IMR-90 (cell line): ENCODE measurements around the gene TRPV3.

Experiments used
- CEBPB ChIP-seq: IDR thresholded peaks from 2 replicates; pipeline ENCODE4 v1.6.1; 2012; ENCODE audit warnings: low read depth, low read length, improper control_type of control experiment
- CHD1 ChIP-seq: IDR thresholded peaks from 2 replicates; pipeline ENCODE4 v1.6.1; 2012; ENCODE audit warnings: low read depth, low read length, improper control_type of control experiment
- FOS ChIP-seq: fragments of 150-350 bp; IDR thresholded peaks from 2 replicates; pipeline ENCODE4 v1.6.1; 2016; ENCODE audit warnings: low read depth, low read length
- MAFK ChIP-seq: IDR thresholded peaks from 2 replicates; pipeline ENCODE4 v1.6.1; 2012; ENCODE audit warnings: low read depth, low read length, improper control_type of control experiment
- MAZ ChIP-seq: IDR thresholded peaks from 2 replicates; pipeline ENCODE4 v1.6.1; 2012; ENCODE audit warnings: low read depth, mild to moderate bottlenecking, low read length, improper control_type of control experiment, moderate library complexity, borderline replicate concordance
- MXI1 ChIP-seq: IDR thresholded peaks from 2 replicates; pipeline ENCODE4 v1.6.1; 2012; ENCODE audit warnings: low read depth, mild to moderate bottlenecking, low read length, moderate library complexity, borderline replicate concordance
- POLR2A ChIP-seq: IDR thresholded peaks from 2 replicates; pipeline ENCODE4 v1.6.1; 2012; ENCODE audit warnings: mild to moderate bottlenecking, low read depth, low read length
- RAD21 ChIP-seq: IDR thresholded peaks from 2 replicates; pipeline ENCODE4 v1.6.1; 2012; ENCODE audit warnings: low read length, improper control_type of control experiment
- RCOR1 ChIP-seq: IDR thresholded peaks from 2 replicates; pipeline ENCODE4 v1.6.1; 2012; ENCODE audit warnings: mild to moderate bottlenecking, low read length, improper control_type of control experiment; ENCODE audit not compliant: insufficient replicate concordance
- SMC3 ChIP-seq: fragments of 150-350 bp; IDR thresholded peaks from 2 replicates; pipeline ENCODE4 v1.6.1; 2016; ENCODE audit warnings: low read depth, mild to moderate bottlenecking, antibody characterized with exemption, low read length, moderate library complexity
- TF ChIP-seq, protein P1 (sequence below): conservative IDR thresholded peaks from 2 replicates; pipeline ENCODE4 v1.5.1; 2012; ENCODE audit warnings: mild to moderate bottlenecking, low read depth, low read length, improper control_type of control experiment
- TF ChIP-seq, protein P2 (sequence below): fragments of 150-350 bp; IDR thresholded peaks from 2 replicates; pipeline ENCODE4 v1.6.1; 2016; ENCODE audit warnings: low read depth, mild to moderate bottlenecking, low read length, moderate library complexity, borderline replicate concordance
- TF ChIP-seq, protein P3 (sequence below): fragments of 150-350 bp; IDR thresholded peaks from 2 replicates; pipeline ENCODE4 v1.6.1; 2017; ENCODE audit warnings: mild to moderate bottlenecking, antibody characterized with exemption, low read length, low read depth

DNA sequence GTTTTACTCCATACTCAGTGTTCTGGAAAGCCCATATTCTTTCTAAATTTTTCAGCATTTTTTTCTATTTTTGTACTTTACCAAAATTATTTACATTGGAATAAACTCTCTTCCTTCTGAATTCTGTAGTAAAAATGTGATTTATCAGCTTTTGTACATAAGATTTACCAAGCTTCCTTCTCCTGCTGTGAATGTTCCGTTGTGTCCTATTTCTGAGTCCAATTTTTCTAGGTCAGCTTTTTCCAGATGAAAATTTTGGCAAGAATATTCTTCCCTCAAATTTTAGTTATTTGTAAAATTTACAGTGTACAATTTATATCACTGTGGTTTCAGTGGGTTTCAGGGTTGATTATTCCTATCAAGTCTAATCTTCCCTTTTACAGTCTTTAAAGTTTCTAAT lies 54.3 kb downstream of the TRPV3 start:
- TF ChIP-seq, protein P1, sequence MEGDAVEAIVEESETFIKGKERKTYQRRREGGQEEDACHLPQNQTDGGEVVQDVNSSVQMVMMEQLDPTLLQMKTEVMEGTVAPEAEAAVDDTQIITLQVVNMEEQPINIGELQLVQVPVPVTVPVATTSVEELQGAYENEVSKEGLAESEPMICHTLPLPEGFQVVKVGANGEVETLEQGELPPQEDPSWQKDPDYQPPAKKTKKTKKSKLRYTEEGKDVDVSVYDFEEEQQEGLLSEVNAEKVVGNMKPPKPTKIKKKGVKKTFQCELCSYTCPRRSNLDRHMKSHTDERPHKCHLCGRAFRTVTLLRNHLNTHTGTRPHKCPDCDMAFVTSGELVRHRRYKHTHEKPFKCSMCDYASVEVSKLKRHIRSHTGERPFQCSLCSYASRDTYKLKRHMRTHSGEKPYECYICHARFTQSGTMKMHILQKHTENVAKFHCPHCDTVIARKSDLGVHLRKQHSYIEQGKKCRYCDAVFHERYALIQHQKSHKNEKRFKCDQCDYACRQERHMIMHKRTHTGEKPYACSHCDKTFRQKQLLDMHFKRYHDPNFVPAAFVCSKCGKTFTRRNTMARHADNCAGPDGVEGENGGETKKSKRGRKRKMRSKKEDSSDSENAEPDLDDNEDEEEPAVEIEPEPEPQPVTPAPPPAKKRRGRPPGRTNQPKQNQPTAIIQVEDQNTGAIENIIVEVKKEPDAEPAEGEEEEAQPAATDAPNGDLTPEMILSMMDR = no peak
- no peak for TF ChIP-seq POLR2A
- no peak for TF ChIP-seq RCOR1
- TF ChIP-seq CHD1 = no peak
- TF ChIP-seq, protein P2, sequence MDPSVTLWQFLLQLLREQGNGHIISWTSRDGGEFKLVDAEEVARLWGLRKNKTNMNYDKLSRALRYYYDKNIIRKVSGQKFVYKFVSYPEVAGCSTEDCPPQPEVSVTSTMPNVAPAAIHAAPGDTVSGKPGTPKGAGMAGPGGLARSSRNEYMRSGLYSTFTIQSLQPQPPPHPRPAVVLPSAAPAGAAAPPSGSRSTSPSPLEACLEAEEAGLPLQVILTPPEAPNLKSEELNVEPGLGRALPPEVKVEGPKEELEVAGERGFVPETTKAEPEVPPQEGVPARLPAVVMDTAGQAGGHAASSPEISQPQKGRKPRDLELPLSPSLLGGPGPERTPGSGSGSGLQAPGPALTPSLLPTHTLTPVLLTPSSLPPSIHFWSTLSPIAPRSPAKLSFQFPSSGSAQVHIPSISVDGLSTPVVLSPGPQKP = no peak
- TF ChIP-seq, protein P3, sequence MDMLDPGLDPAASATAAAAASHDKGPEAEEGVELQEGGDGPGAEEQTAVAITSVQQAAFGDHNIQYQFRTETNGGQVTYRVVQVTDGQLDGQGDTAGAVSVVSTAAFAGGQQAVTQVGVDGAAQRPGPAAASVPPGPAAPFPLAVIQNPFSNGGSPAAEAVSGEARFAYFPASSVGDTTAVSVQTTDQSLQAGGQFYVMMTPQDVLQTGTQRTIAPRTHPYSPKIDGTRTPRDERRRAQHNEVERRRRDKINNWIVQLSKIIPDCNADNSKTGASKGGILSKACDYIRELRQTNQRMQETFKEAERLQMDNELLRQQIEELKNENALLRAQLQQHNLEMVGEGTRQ = no peak
- TF ChIP-seq RAD21 = no peak
- TF ChIP-seq MXI1 = no peak
- no peak for TF ChIP-seq FOS
- no peak for TF ChIP-seq SMC3
- TF ChIP-seq CEBPB = no peak
- TF ChIP-seq MAZ = no peak
- no peak for TF ChIP-seq MAFK
